ENCODE measurements around the gene TSPAN31. TPM values are rescaled to one million over a fixed set of nuclear protein-coding genes. Genes with fewer than 3 reads are reported as not detected.
A peak's percentile ranks its signal among the peaks of the same experiment; 100 is the strongest.

TSPAN31 gene
- total and polyA plus RNA-seq, 8 donors: 33.5 to 83.8 (median 70.4) TPM

- Histone ChIP-seq H3K36me3 (peaks cover 0 to 49% of the 10 kb centered on the region in 2 donors), H3K4me3 (peak overlapping the region; percentile 63 to 65), H3K27ac (no peak overlapping the region), H3K27me3 (peaks cover 0 to 10% of the 10 kb centered on the region in 2 donors), H3K9me3 (no peaks in the 10 kb centered on the region), H3K4me1 (peaks cover 1 to 40% of the 10 kb centered on the region in 2 donors)
- no peak for ATAC-seq
- DNase-seq: no peak
- intact Hi-C loops (cut with DNase I): no loop called here
- TF ChIP-seq CTCF (IDR thresholded peaks at IDR 0.05): no peak
Observed at GRCh38 chr12:57746025-57746424, 1.2 kb downstream of the TSPAN31 start.

- peaks cover 0 to 49% of the 10 kb centered on the region in 2 donors for H3K36me3 ChIP-seq
- TF ChIP-seq CTCF (IDR thresholded peaks at IDR 0.05): no peak
- ATAC-seq (no peak), DNase-seq (no peak)
- H3K27ac ChIP-seq: no peak overlapping the region
- H3K4me1 ChIP-seq: peaks cover 10 to 49% of the 10 kb centered on the region in 2 donors
- intact Hi-C loops (cut with DNase I): no loop called here
- H3K4me3 ChIP-seq: no peak overlapping the region
- peaks cover 0 to 3% of the 10 kb centered on the region in 2 donors for H3K27me3 ChIP-seq
- no peaks in the 10 kb centered on the region for H3K9me3 ChIP-seq
Observed at GRCh38 chr12:57749061-57749460, 4.2 kb downstream of the TSPAN31 start.

- peaks cover 0 to 12% of the 10 kb centered on the region in 2 donors for H3K27me3 ChIP-seq
- H3K4me3 ChIP-seq: peak overlapping the region; percentile 67 to 75
- TF ChIP-seq CTCF (IDR thresholded peaks at IDR 0.05): no peak
Observed at GRCh38 chr12:57750561-57751431, 6.0 kb downstream of the TSPAN31 start.

GRCh38 chr12:57751432-57751787 lies 6.6 kb downstream of the TSPAN31 start:
- Histone ChIP-seq H3K9me3 (no peaks in the 10 kb centered on the region), H3K36me3 (peaks cover 0 to 44% of the 10 kb centered on the region in 2 donors), H3K27ac (peak overlapping the region; percentile 85 to 87), H3K4me3 (peak overlapping the region; percentile 67 to 75), H3K4me1 (peaks cover 10 to 51% of the 10 kb centered on the region in 2 donors), H3K27me3 (peaks cover 0 to 12% of the 10 kb centered on the region in 2 donors)
- ATAC-seq (no peak), DNase-seq (no peak)
- intact Hi-C loops (cut with DNase I): no loop called here
- TF ChIP-seq CTCF (IDR thresholded peaks at IDR 0.05): no peak

More at GRCh38 chr12:57750561-57751431, 6.0 kb downstream of the TSPAN31 start:
- H3K27ac ChIP-seq: peak overlapping the region in 1 of 2 donors; percentile 85
- peaks cover 0 to 49% of the 10 kb centered on the region in 2 donors for H3K36me3 ChIP-seq
- intact Hi-C loops (cut with DNase I): no loop called here
- peaks cover 10 to 50% of the 10 kb centered on the region in 2 donors for H3K4me1 ChIP-seq
- no peaks in the 10 kb centered on the region for H3K9me3 ChIP-seq
- DNase-seq (no peak), ATAC-seq (no peak)

All from left lung (tissue), 10 donors.